ENCODE data around the gene KIAA0753.

GRCh38 chr17:6570731-6571451 lies 69.6 kb downstream of the KIAA0753 start:
- TF ChIP-seq EZH2 (IDR thresholded peaks at IDR 0.05; ENCODE audit: insufficient read depth, poor library complexity, severe bottlenecking) (no peak), EZH2phosphoT487 (IDR thresholded peaks at IDR 0.05; ENCODE audit: insufficient read depth, low read depth) (no peak)
